ENCODE data around the gene MEX3A. TPM values are rescaled to one million over a fixed set of nuclear protein-coding genes. Genes with fewer than 3 reads are reported as not detected.
A peak's percentile ranks its signal among the peaks of the same experiment; 100 is the strongest.

Gene MEX3A
- total RNA-seq, 1 experiment from 2014 or later: 6.1 TPM

DNA sequence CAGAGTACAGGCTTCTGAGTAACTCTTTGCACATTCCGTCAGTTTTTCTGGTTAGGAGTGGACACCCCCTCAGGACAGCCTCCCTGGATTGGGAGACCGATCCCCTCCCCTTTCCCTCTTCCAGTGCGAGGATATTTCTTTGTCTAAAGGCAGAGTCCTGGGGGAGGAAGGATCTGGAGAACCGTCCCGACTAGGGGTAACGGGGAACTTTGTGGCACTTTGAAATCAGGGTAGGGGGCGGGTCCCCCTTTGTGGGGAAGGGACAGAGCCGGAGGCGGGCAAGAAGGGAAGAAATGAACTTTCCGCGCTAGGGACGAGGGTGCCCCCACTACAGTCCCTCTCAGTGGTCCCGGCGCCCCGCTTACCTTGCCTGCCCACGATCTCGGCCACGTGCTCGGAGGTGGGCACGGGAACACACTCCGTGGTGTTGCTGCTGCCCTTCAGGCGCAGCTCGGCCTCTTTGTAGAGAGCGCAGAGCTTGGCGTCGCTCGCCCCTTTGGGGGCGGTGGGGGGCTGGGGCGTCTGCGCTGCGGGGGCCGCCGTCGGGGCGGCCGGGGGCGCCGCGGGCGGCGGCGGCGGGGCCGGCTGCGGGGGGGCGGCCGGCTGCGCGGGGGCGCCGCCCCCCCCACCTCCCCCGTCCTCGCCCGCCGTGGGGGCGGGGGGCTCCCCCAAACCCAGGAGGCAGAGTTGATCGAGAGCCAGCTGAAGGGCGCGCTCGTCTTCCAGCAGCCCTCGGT lies 917 bp downstream of the MEX3A start:
- intact Hi-C loops (cut with micrococcal nuclease): no loop called here
- ChIA-PET RAD21 (ENCODE audit: low non-redundant PET in 1 of 2, low total read pairs in 2 of 2, uncharacterized antibody in 2 of 2, unreplicated experiment in 2 of 2) (no interaction called here), POLR2A (no interaction called here), CTCF (no interaction called here)
- H3K4me3 ChIP-seq (replicated peaks in 1 of 2; ENCODE audit: low read depth in 1 of 2, low read length in 2 of 2): peak overlapping the region in 1 of 2 experiments; percentile 81; a peak in 2 of 4 replicates
- no peak overlapping the region for H3K27ac ChIP-seq (ENCODE audit: low read depth, low read length)
- H3K36me3 ChIP-seq (ENCODE audit: control insufficient read depth in 1 of 2, insufficient read depth in 2 of 2, low read length in 2 of 2): no peaks in the 10 kb centered on the region; a peak in 1 of 4 replicates
- DNase-seq (ENCODE audit: low read depth, low spot score) (no peak), ATAC-seq (no peak)
- H3K4me2 ChIP-seq (ENCODE audit: low read length): peak overlapping the region; percentile 96
- no peak overlapping the region for H2AFZ ChIP-seq (ENCODE audit: low read depth, low read length, poor library complexity, severe bottlenecking)
- BruUV-seq (replicated peaks): no TSS peak
- H3K9ac ChIP-seq (ENCODE audit: low read length): peak overlapping the region; percentile 72; the same call in 1 of the 2 replicates
- H3K9me3 ChIP-seq (ENCODE audit: control insufficient read depth in 1 of 2, insufficient read depth in 1 of 2, low read depth in 1 of 2, low read length in 2 of 2): no peaks in the 10 kb centered on the region
- H4K20me1 ChIP-seq (ENCODE audit: insufficient read depth): no peaks in the 10 kb centered on the region
- peaks cover 5 to 26% of the 10 kb centered on the region in 2 experiments; a peak in 3 of 4 replicates for H3K4me1 ChIP-seq (ENCODE audit: control insufficient read depth in 1 of 2, insufficient read depth in 2 of 2, low read length in 2 of 2)
- H3K79me2 ChIP-seq (ENCODE audit: insufficient read depth, low read length): no peaks in the 10 kb centered on the region
- H3K9me2 ChIP-seq (ENCODE audit: insufficient read depth): no peaks in the 10 kb centered on the region
- TF ChIP-seq YY1 (IDR thresholded peaks at IDR 0.05; ENCODE audit: extremely low read depth, insufficient replicate concordance, low read depth, low read length): no peak
- TF ChIP-seq POLR2A (IDR thresholded peaks at IDR 0.05; ENCODE audit: borderline replicate concordance, extremely low read depth, insufficient read depth, insufficient read length): no peak
- no peak for TF ChIP-seq POLR2AphosphoS5 (IDR thresholded peaks at IDR 0.05; ENCODE audit: low read depth, low read length)
- TF ChIP-seq, protein P1, sequence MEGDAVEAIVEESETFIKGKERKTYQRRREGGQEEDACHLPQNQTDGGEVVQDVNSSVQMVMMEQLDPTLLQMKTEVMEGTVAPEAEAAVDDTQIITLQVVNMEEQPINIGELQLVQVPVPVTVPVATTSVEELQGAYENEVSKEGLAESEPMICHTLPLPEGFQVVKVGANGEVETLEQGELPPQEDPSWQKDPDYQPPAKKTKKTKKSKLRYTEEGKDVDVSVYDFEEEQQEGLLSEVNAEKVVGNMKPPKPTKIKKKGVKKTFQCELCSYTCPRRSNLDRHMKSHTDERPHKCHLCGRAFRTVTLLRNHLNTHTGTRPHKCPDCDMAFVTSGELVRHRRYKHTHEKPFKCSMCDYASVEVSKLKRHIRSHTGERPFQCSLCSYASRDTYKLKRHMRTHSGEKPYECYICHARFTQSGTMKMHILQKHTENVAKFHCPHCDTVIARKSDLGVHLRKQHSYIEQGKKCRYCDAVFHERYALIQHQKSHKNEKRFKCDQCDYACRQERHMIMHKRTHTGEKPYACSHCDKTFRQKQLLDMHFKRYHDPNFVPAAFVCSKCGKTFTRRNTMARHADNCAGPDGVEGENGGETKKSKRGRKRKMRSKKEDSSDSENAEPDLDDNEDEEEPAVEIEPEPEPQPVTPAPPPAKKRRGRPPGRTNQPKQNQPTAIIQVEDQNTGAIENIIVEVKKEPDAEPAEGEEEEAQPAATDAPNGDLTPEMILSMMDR (IDR thresholded peaks at IDR 0.05 in 2 of 3, conservative IDR thresholded peaks at IDR 0.05 in 1 of 3; ENCODE audit: borderline replicate concordance in 1 of 3, insufficient read depth in 1 of 3, low read depth in 2 of 3, low read length in 2 of 3): no peak
- no peak for TF ChIP-seq SP1 (IDR thresholded peaks at IDR 0.05; ENCODE audit: low read depth)
- no peak for TF ChIP-seq CEBPB (IDR thresholded peaks at IDR 0.05; ENCODE audit: low read depth)
- TF ChIP-seq ZNF274 (IDR thresholded peaks at IDR 0.05; ENCODE audit: low read depth, low read length): no peak
- no peaks in the 10 kb centered on the region for H3K27me3 ChIP-seq (ENCODE audit: insufficient read depth, low read length)
